ENCODE results near the gene DLL3.

The DLL3 gene

DNA sequence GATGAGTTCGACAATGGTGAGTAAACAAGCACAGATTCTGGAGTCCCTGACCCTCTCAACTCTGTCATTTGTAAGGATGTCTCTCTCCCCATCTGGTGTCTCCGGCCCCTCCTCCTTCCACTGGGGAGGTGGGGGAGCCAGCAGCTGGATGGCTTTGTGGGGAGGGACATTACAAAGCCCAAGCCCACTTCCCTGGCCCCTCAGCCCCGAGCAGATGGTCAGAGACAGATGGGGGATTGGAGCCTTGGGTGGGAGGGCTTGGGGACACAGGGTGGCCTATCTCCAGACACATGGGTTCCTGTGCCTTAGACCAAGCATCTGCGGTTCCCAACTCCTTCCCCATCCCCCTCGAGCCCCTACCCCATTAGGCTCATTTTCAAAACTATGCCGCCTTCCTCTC lies 15.6 kb upstream of the DLL3 start:
- no peak for DNase-seq (ENCODE audit: low read depth)

DNA sequence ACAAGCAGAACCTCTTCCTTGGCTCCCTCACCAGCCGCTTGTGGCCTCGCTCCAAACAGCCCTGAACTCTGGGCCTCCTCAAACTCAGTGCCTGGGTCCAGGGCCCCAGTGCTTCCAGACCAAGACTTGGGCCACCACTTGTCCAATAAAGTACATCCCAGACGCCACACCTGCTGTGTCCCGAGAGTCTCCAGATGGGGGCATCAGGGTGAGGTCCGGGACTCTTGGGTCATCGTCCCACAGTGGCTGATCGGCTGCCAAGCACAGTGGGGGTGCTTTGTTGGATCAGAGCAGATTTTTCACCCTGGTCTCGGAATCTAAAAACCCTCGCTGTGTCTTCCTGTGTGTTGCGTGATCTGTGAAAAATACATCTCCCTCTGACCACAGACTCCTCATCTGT lies 9.0 kb upstream of the DLL3 start:
- DNase-seq (ENCODE audit: low read depth), result no peak

DNA sequence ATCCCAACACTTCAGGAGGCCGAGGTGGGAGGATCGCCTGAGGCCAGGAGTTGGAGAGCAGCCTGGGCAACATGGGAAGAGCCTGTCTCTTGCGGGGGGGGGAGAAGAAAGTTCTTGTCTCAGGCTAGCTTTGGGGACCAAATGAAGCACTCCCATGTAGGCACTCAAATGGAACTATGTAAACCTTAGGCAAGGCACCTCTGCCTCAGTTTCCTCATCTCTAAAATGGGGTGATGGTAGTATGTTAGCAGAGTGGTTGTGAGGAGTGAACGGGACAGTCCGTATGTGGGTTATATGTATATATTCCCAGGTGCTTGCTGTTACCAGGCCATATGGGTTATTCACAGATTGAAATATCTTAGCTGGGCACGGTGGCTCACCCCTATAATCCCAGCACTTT lies 6.5 kb upstream of the DLL3 start:
- DNase-seq (ENCODE audit: low read depth), result no peak

DNA sequence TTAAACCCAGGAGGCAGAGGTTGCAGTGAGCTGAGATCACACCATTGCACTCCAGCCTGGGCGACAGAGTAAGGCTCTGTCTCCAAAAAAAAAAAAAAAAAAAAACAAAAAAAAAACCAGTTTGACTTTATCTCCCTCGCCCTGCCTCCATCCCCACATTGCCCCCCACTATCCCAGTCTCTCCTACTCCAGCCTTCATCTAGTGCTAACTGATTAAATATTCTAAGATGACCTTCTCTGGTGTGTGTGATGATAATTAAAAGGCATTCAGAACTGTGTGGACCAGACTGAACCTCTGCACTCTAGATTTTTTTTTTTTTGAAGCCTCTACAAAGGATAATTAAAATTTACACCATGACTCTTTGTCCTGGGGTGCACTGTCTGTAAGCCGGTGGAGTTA lies 6.0 kb upstream of the DLL3 start:
- DNase-seq (ENCODE audit: low read depth), result no peak

DNA sequence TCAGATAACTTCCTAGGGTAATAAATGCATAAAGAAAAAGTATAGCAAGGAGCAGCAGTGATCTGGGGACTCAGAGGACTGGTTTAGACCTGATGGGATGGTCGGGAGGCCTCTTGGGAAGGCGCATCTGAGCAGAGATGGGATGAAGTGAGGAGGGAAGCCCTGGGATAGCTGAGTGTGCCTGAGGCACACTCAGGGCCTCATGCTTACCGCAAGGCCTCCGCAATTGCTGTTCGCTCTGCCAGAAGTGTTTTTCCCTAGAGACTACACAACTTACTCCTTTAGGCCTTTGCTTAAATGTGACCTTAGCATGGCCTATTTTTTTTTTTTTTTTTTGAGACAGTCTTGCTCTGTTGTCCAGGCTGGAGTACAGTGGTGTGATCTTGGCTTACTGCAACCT lies 4.1 kb upstream of the DLL3 start:
- DNase-seq (ENCODE audit: low read depth), result no peak

DNA sequence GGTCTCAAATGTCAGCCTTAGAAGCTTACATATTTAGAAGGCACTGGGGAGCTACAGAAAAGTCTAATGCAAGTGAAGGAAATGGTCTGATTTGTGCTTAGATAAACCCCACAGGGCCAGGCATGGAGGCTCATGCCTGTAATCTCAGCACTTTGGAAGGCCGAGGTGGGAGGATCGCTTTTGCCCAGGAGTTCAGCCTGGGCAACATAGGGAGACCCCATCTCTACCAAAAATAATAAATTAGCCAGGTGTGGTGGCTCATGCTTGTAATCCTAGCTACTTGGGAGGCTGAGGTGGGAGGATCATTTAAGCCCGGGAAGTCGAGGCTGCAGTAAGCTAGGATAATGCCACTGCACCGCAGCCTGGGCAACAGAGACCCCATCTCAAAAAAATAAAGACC lies 2.7 kb upstream of the DLL3 start:
- DNase-seq (ENCODE audit: low read depth), result no peak

DNA sequence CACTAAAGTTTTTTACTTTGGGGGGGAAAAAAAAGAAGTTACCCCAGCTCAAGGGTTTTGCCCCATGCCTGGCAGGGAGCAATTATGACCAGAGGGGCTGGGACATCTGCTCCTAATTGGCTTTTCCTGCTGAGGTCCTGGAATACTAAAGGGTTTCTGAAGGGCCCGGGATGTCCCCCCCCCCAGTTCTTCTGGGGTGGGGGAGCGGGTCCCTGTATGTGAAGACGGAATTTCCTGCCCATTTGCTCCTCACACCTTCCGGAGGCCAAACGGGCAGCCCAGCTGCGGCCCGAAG lies 1.1 kb upstream of the DLL3 start:
- DNase-seq (ENCODE audit: low read depth), result no peak

DNA sequence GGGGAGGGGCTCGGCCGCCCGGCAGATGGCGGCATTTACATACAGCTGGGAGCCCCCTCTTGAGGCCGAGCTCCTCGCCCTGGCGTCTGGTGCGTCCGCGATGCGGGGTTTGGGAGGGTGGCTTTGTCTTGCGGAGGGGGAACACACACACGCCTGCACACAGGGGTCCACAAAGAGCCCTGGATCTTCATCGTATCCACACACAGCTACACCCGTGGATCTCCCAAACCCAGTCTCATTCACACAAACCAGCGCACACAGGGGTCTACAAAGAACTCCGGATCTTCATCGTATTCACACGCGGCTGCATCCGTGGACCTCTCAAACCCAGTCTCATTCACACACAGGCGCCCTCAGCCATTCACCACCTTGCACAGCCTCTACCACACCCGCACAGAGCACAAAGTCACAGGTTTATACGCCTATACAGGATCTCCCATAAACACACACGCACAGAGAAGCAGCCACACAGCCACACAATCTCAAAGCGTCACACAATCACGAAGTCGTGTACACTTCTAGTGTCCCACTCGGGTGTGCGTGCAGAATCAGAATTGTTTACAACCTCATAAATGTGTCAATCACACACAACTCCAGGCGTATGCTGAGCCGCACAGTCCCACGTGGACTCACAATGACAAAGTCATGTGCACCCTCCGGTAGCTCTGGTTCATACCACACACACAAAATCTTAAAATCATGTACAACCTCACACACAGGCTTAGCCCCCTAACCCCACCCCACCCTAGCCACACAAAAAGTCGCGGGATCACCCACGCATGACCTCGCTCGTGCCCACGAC lies 550 bp upstream of the DLL3 start:
- DNase-seq (ENCODE audit: low read depth), result no peak

DNA sequence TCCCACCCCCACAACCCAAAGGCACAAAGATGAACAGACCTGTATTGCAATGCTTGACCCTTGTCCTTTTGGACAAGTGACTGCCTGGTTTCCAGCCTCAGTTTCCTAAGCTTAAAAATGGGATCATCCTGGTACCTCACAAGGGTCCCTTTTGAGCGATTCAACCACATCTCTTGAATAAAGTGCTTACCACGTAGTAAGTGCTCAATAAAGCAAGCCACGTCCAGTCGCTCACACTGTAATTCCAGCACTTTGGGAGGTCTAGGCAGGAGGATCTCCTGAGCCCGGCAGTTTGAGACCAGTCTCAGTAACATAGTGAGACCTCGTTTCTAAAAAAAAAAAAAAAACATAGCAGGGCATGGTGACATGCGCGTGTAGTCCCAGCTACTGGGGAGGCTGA lies 1.2 kb downstream of the DLL3 start:
- no peak for DNase-seq (ENCODE audit: low read depth)

DNA sequence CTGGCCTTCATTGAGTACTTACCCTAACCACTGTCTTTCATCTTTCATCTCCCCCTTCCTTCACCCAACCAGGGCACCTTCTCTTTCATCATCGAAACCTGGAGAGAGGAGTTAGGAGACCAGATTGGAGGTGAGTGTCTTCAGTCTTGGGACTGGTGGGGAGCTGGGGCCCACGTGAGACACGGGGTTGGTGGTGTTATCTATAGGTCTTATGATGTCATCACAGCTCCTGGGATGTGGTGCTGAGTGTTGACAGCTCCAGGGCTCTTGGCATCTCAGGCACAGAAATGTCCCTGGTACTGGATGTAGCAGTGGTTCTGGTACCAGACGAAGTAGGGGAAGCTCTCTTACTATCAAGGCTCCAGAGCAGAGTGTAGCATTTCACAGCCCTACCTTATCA lies 1.8 kb downstream of the DLL3 start:
- DNase-seq (ENCODE audit: low read depth), result no peak

DNA sequence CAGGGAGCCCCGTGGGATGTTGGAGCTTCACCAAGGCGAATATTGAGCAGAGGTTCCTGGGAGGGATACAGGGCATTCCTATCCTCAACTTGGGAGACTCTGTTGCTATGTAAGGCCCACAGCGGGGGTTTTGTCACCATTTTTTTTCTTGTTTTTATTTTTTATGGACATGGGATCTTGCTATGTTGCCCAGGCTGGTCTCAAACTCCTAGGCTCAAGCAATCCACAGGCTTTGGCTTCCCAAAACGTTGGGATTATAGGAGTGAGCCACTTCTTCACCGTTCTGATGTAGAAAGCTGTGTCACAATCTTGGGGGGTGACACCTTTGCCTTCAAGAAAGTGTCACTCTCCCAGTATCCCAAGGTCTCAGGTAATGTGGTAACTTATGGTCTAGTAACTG lies 2.6 kb downstream of the DLL3 start:
- DNase-seq (ENCODE audit: low read depth), result no peak

DNA sequence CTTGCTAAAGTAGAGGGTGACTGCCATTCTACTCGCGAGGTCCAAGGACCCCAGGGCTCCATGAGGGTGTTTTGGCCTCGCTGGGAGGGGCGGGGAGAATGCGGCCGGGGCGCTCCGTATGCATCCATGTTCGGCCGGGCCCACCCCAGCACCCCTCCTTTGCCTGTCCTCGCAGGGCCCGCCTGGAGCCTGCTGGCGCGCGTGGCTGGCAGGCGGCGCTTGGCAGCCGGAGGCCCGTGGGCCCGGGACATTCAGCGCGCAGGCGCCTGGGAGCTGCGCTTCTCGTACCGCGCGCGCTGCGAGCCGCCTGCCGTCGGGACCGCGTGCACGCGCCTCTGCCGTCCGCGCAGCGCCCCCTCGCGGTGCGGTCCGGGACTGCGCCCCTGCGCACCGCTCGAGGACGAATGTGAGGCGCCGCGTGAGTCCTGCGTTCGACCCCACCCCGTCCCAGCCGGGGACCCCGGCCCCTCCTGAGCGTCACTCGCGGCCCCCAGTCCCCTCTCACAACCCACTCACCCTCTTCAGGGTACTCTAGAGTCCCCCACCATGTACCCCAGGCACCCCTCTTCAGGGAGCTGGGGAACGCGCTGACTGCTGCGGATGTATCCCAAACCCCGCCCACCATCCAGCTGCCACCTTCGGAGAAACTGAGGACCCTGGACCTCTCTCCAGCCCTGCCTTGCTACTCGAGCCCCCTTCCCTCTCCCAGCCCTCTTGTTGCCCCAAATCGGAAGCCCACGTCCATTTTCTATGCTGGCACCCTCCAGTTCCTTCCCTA lies 4.1 kb downstream of the DLL3 start:
- no peak for DNase-seq (ENCODE audit: low read depth)

DNA sequence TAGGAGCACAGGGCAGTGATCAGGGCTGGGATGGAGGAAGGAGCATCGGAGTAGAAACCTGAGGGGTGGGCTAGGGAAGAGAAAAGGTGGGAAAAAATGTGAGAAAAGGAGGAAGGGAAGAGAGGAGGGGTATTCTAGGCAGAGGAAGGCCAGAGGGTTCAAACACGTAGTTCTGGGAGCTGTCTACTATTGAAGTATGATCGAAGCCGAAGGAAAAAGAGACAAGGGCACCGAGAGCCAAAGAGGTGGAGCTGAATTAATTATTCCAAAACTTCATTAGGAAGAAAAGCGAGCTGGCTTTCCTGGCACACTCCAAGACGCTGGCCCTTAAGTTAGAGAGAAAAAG lies 7.8 kb downstream of the DLL3 start:
- no peak for DNase-seq (ENCODE audit: low read depth)

DNA sequence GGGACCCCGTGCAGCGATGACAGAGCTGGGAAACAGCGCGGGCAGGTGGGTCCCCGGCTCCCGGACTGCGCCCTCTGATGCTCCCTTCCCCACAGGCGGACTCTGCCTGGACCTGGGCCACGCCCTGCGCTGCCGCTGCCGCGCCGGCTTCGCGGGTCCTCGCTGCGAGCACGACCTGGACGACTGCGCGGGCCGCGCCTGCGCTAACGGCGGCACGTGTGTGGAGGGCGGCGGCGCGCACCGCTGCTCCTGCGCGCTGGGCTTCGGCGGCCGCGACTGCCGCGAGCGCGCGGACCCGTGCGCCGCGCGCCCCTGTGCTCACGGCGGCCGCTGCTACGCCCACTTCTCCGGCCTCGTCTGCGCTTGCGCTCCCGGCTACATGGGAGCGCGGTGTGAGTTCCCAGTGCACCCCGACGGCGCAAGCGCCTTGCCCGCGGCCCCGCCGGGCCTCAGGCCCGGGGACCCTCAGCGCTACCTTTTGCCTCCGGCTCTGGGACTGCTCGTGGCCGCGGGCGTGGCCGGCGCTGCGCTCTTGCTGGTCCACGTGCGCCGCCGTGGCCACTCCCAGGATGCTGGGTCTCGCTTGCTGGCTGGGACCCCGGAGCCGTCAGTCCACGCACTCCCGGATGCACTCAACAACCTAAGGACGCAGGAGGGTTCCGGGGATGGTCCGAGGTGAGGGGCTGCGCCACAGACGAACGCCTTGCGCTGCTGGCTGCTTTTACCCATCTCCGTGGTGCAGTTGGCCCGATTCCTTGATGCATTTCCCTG lies 8.4 kb downstream of the DLL3 start:
- peak; percentile 42 for DNase-seq (ENCODE audit: low read depth)

DNA sequence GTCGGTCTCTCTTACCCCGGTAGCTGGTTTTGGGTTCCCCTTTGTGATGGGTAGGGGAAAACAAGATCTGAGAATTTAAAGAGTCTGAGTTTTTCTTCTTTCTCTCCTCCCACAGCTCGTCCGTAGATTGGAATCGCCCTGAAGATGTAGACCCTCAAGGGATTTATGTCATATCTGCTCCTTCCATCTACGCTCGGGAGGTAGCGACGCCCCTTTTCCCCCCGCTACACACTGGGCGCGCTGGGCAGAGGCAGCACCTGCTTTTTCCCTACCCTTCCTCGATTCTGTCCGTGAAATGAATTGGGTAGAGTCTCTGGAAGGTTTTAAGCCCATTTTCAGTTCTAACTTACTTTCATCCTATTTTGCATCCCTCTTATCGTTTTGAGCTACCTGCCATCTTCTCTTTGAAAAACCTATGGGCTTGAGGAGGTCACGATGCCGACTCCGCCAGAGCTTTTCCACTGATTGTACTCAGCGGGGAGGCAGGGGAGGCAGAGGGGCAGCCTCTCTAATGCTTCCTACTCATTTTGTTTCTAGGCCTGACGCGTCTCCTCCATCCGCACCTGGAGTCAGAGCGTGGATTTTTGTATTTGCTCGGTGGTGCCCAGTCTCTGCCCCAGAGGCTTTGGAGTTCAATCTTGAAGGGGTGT lies 9.1 kb downstream of the DLL3 start:
- DNase-seq (ENCODE audit: low read depth), result no peak

DNA sequence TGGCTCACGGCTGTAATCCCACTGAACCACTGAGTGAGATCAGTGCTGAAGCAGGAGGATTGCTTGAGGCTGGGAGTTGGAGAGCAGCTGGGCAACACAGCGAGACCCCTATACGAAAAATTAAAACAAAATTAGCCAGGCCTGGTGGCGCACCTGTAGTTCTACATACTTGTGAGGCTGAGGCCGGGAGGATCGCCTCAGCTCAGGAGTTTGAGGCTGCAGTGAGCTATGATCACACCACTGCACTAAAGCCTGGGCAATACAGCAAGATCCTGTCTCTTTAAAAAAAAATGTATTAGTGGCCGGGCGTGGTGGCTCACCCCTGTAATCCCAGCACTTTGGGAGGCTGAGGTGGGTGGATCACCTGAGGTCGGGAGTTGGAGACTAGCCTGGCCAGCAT lies 9.9 kb downstream of the DLL3 start:
- DNase-seq (ENCODE audit: low read depth), result no peak

DNA sequence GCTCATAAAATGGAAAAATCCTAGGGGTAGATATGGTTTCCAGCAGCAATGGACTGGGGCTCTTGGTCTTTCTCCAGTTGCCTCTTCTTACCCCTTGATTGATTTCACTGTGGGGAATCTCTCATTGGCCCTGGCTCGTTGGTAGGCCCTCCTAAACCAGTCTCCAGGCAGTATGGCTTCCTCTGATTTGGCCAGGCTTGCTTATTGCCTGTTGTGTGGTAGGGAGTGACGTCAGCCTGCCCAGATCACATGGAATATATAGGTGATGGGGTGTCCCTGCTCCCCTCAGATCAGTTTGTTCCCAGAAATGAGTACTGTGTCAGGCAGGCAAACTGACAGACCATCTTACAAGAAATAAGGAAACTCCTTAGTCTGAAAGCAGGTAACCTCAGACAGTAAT lies 10.5 kb downstream of the DLL3 start:
- no peak for DNase-seq (ENCODE audit: low read depth)

DNA sequence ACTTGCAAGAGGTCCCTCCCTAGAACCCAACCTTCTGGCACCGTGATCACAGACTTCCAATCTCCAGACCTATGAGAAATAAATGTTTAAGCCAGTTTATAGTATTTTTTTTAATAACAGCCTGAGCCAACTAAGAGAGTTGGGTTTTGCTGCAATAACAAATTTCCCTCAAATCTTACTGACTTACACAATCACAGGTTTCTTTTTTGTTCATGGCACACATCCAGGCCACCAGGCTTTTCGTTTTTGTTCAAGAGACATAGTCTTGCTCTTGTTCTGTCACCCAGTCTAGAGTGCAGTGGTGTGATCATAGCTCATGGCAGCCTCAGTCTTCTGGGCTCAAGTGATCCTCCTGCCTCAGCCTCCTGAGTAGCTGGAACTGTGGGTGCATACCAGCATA lies 14.2 kb downstream of the DLL3 start:
- no peak for DNase-seq (ENCODE audit: low read depth)

DNA sequence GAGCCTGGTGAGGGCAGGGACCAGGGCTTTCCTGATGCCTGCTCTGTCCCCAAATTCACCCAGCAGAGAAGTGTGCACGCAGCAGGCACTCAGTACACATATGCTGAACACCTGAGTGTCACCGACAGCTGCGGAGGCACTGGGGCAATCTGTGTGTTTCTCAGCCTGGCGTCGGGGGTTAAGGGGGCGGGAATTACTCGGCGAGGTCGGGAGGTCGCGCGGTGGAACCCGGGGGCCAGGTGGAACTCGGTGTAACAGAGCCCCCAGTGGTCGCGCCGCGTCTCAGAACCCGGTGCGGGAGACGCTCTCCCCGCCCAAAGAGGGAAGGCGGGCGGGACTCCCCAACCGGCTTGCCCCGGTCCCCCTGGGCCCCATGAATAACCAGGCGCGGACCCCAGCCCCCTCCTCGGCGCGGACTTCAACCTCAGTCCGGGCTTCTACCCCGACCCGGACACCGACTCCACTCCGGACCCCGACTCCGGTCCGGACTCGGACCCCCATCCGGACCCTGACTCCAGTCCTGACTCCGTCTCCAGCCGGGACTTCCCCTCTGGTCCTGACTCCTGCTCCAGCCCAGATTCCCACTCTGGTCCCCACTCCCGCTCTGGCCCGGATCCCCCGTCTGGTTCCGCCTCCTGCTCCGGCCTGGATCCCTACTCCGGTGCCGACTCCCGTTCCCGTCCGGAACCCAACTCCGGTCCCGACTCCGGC lies 16.2 kb downstream of the DLL3 start, which contains the start of gene SELENOV:
Gene SELENOV (plus strand): TSS at position 300 of the 711 bp plus-strand sequence. CDS start 74 bp downstream, at position 374.
- no peak for DNase-seq (ENCODE audit: low read depth)

DNA sequence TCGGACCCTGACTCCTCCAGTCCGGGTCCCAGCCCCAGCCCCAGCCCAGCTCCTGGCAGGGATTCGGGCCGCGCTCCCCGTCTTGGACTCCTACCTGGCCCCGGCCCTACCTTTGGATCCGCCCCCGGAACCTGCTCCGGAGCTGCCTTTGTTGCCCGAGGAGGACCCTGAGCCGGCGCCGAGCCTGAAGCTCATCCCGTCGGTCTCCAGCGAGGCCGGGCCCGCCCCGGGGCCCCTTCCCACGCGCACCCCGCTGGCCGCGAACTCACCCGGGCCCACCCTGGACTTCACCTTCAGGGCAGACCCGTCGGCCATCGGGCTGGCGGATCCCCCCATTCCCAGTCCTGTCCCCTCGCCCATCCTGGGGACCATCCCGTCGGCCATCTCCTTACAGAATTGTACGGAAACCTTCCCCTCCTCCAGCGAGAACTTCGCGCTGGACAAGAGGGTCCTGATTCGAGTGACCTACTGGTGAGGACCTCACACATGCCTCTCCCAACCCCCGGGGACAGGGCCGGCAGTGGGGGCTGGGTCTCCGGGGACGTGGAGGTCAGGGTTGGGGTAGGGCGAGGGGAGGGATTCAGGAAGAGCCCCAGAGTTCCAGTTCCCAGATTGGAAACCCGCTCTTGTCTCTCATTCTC lies 16.9 kb downstream of the DLL3 start:
- DNase-seq (ENCODE audit: low read depth), result no peak

DNA sequence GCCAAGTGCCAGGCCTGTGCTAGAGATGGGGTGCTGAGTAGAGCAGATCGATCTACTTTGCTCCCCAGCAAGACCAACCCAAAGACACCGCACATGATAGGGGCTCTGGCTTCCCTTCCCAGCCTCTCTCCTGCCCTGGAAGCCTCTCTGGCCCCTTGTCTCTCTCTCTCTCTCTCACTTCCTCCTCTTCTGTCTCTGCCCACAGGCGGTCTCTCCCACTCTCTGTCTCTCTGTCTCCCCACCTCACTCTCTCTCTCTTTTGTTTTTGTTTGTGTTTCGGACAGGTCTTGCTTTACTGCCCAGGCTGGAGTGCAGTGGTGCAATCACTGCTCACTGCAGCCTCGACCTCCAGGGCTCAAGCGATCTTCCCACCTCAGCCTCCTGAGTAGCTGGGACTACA lies 17.5 kb downstream of the DLL3 start:
- no peak for DNase-seq (ENCODE audit: low read depth)

DNA sequence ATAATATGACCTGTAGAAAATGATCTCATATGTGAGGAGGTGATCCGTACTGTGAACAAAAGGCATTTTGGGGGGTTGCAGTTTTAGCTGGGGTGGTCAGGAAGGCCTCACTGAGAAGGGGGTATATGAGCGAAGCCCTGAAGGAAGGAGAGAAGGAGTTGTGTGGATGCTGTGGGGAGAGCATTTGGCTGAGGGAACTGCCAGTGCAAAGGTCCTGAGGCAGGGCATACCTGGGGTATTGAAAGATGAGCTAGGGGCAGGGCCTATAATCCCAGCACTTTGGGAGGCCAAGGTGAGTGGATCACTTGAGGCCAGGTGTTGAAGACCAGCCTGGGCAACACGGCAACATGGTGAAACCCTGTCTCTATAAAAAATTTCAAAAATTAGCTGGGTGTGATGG lies 18.7 kb downstream of the DLL3 start:
- no peak for DNase-seq (ENCODE audit: low read depth)

Data from HS-5 (cell line).